ENCODE measurements around the gene SHB.

Gene SHB

DNA sequence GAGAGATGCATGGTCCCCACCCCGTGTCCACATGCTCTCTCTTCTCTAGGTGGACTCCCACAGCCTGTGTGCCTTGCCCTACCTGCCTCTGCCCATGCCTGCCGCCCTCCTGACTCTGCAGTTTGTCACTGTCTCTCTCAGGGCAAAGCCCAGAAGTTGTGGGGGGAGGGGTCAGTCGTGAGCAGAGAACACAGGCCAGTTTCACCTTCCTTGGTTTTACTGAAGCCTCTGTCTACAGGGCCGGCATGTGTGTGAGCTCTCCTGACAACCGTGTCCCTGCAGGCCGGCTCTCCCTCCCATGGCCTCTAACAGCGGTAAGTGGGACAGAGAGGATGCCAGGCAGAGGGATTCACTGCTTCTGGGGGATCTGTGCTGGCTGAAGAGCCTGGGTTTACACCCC lies 121.6 kb downstream of the SHB start:
- no peak for FAIRE-seq

GRCh38 chr9:37946971-37947370 lies 122.1 kb downstream of the SHB start:
- no peak for FAIRE-seq

DNA sequence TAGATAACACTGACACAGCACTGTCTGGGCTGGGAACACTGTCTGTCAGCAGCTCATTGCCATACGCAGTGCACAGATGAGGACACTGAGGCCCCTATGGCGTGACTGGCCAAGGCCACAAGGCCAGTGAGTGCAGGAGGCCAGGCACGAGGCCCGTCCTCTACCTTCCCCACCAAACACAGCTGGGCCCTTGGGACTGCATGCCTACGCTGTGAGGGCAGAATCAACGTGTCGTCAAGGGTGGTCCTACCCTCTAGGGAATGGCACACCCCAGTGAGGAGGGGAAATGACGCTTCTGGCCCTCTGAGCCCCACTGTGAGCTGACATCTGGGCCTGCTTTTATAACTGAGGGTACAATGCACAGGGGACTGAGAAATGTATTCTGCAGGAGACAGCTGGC lies 123.0 kb downstream of the SHB start:
- FAIRE-seq: no peak

DNA sequence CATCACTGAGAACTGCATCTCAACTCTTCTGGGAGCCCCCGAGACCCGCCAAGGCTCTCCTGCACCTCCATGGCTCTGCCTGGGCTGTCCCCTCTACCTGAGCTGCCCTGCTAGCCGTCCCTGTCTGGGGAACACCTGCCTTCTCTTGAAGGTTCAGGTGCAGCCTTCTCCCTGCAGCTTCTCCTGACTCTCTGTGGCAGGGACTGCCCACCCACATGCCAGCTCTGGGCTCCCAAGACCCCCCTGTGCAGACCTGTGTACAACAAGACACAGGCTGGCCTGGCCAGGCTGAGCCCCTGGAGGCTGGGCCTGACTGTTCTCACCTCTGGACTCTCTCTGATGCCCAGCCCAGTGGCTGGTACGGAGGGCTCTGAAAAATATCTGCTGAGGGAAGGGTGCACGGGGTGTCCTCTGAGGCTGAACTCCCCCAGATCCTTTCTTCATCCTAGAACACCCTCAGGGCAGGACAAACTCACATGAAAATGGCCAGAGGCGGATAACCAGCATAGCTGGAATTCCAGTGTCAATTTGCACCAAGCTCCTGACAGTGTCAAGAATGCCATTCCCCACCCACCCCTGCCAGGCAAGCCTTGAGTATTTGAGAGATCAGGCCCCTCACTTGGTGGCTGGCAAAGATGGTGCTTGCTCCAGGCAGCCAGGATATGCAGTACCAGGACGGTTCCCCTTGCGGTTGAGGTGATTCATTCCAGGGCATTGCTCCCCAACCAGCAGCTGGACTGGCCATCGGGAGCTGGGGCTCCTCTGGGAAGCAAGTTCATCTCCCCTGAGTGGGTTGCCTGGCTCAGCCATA lies 124.2 kb downstream of the SHB start:
- FAIRE-seq: no peak

- FAIRE-seq: no peak
Measured at GRCh38 chr9:37944266-37944650, 124.8 kb downstream of the SHB start.

- FAIRE-seq: no peak
Measured at GRCh38 chr9:37943345-37944265, 125.4 kb downstream of the SHB start.

- no peak for FAIRE-seq
Measured at GRCh38 chr9:37942621-37943344, 126.2 kb downstream of the SHB start.

- no peak for FAIRE-seq
Measured at GRCh38 chr9:37941253-37941652, 127.8 kb downstream of the SHB start.

GRCh38 chr9:37939575-37940095 lies 129.4 kb downstream of the SHB start:
- no peak for FAIRE-seq

DNA sequence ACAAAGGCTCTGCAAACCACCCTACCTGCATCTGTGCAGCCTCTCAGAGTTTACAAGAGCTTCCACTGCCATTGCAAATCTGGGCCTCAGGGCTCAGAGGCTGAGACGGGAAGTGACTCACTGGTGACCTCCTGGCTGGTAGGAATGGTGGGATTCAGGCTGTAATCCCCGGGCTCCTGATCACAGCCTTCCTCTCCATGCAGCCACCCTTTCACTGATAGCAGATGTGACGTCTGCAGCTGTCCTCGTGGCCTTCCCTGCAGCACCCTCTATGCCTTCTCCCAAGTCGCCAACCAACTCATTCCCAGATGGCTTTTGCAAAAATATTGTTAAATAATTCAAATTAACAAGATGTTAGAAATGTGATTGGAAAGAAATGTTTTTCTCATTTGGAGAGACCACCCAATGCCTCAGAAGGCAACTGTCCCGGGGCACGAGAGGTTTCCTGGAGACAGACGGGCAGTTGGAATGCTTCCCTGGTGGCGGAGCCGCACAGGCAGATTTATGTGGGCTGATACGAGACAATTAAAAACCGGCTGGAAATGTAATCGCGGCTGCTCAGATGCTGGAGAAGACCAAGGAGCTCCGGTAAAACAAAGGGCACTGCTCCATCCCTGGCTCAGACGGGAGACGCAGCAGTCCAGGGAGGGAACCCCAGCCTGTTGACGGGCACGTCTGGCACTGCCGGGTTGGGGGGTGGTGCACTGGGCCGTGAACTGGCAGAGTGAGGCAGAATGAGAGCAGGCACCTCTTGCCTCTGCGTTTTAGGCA lies 130.7 kb downstream of the SHB start:
- FAIRE-seq: no peak

DNA sequence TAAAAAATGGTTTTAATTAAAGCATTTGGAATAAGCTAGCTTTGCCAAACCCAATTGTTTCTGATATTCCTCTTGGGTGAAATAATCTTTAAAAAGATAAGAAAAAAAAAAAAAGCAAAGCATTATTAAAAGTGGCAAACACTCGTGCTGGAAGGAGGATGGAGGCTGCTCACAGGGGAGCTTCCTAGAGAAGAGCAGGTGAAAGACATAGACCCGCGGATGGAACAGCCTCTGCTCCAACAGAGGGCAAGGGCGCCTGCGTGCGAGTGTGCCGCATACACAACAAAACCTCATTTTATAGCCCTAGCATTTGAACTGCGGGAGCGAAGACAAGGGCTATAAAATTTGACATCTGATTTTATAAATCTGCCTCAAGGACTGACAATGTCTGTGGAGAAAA lies 131.7 kb downstream of the SHB start:
- no peak for FAIRE-seq

DNA sequence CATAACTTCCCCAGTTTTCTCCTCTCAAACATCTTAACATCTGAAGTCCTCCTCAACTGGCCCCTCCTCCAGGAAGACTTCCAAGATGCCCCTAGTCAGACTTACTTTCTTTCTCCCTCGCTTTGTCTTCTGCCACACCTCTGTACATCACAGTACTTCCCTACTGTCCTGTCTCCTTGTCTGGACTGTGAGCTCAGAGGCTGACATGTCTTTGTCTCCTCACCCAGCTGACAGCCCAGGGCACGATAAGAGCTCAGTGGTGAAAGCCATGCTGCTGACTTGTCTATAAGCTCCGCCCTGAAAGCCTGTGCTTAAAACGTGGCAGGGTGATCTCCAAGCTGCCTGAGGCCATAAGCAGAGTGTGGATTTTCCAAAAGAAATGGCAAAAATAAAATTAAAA lies 132.1 kb downstream of the SHB start:
- FAIRE-seq: no peak

DNA sequence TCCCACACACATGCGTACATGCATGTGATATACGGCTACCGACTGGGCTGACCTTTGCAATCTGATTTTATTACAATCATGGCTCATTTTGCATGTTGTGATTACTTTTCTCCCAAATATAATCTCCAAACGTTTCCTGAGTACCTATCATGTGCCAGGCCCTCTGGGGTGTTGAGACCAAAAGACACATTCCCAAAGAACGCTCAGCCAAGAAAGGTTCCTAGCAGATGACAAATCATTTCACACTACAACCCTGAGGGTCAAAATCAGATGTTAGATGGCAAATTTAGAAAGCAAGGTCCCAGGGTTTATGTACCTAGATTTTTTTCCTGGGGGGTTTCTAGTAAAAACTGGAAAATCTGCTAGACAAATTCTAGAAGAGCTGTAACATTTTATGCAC lies 132.7 kb downstream of the SHB start:
- FAIRE-seq: no peak

GRCh38 chr9:37935096-37935495 lies 133.9 kb downstream of the SHB start:
- no peak for FAIRE-seq

GRCh38 chr9:37931592-37931991 lies 137.4 kb downstream of the SHB start:
- FAIRE-seq: no peak

DNA sequence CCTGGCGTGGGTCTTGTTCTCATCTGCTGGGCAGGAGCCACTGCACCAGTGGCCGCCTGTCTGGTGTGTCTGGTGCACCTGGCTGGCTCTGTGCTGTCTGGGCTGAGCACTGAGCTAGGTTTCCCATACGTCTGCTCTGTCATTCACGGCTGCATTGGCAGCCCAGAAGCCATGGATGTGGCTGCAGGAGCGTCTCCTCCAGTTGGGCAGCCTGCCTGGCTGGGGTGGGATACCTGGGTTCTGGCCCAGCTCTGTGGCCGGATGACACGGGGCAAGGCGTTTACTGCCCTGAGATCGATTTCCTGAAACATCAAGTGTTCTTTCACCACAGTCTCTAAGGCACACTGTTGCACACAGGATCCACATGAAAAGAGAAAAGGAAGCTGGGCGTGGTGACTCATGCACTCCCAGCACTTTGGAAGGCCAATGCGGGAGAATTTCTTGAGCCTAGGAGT lies 139.6 kb downstream of the SHB start:
- FAIRE-seq: no peak

GRCh38 chr9:37928552-37929430 lies 140.2 kb downstream of the SHB start:
- FAIRE-seq: no peak

- FAIRE-seq: no peak
Measured at GRCh38 chr9:37927601-37928551, 141.2 kb downstream of the SHB start.

DNA sequence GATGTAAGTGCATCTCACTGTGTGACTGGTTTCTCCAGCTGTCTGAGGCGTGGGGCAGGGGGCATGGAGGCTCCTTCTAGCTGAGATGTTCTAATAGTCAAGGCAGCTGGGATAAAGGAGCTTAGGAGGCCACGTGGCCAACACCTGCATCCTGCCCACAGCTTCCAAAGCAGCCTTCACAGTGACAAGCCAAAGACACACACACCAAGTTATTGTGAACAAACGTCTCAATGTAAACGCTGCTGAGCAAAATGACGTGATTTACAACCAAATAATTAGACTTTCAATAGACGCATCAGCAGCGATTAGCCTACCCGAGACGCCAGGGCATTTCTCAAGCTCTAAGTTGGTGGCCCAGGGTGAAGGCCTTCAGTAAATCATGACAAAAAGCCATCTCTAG lies 141.9 kb downstream of the SHB start:
- no peak for FAIRE-seq

- no peak for FAIRE-seq
Measured at GRCh38 chr9:37926737-37927118, 142.3 kb downstream of the SHB start.

Data from A204.1 (cell line).